ENCODE results near the gene ARPP21.

DNA sequence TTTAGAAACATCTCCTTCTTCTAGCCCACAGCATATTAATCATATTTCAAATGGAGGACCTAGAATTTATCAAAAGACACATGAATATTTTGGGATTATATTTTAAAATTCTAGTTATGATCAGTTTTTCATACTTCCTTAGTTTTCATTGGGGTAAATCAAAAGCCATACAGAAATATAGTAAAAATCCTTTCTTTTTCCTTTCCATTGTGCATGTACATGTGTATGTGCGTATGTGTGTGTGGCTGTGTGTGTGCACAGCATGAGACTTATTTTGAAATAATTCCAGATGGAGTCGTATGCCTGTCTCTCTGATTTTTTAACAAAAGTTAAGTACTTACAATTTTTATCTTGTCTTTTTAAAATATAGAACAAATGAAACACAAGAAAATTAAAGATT lies 94.5 kb downstream of the ARPP21 start:
- TF ChIP-seq, protein P1, sequence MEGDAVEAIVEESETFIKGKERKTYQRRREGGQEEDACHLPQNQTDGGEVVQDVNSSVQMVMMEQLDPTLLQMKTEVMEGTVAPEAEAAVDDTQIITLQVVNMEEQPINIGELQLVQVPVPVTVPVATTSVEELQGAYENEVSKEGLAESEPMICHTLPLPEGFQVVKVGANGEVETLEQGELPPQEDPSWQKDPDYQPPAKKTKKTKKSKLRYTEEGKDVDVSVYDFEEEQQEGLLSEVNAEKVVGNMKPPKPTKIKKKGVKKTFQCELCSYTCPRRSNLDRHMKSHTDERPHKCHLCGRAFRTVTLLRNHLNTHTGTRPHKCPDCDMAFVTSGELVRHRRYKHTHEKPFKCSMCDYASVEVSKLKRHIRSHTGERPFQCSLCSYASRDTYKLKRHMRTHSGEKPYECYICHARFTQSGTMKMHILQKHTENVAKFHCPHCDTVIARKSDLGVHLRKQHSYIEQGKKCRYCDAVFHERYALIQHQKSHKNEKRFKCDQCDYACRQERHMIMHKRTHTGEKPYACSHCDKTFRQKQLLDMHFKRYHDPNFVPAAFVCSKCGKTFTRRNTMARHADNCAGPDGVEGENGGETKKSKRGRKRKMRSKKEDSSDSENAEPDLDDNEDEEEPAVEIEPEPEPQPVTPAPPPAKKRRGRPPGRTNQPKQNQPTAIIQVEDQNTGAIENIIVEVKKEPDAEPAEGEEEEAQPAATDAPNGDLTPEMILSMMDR (IDR thresholded peaks at IDR 0.05 in 8 of 11, conservative IDR thresholded peaks at IDR 0.05 in 3 of 11), result no peak
- no peak for TF ChIP-seq POLR2AphosphoS5 (IDR thresholded peaks at IDR 0.05)
